Panc1 (cell line): ENCODE results near the gene MIPOL1. TPM values are rescaled to one million over a fixed set of nuclear protein-coding genes. Genes with fewer than 3 reads are reported as not detected.

Source experiments
- ATAC-seq: fragments of 200-7000 bp; cut with Tn5 transposase; 2 replicates; pipeline ENCODE4 v1.9.1; 2020; ENCODE audit warnings: mild to moderate bottlenecking, moderate library complexity
- BruUV-seq: library from RNA; stranded (reverse); fragments of 400-500 nt; replicated peaks from 2 replicates; lab custom pipeline; 2021; lab: Mats Ljungman, UMichigan
- CTCF ChIA-PET: fragments of 300-600 bp; sonication (Branson Sonifier 250); formaldehyde crosslinking; loops from one replicate; lab custom pipeline; 2022; ENCODE audit warnings: antibody characterized with exemption; lab: Charles Lee
- POLR2A ChIA-PET: fragments of 300-600 bp; sonication (Branson Sonifier 250); formaldehyde crosslinking; loops from one replicate; lab custom pipeline; 2022; ENCODE audit warnings: antibody characterized with exemption; lab: Charles Lee
- DNase-seq: peaks from one replicate; pipeline ENCODE4 v3.0.0-alpha.2; 2010; ENCODE audit warnings: low read depth, low spot score
- H3K27ac ChIP-seq: 2 replicates; pipeline ENCODE4 v1.5.1; 2011; ENCODE audit warnings: mild to moderate bottlenecking, low read length, inconsistent platforms
- H3K27me3 ChIP-seq: fragments of 200-500 bp; sonication (Bioruptor generic); 2 replicates; pipeline ENCODE4 v1.6.0; 2014; ENCODE audit warnings: low read length, inconsistent platforms; ENCODE audit not compliant: control insufficient read depth, insufficient read depth
- H3K36me3 ChIP-seq: fragments of 200-500 bp; sonication (Bioruptor generic); 2 replicates; pipeline ENCODE4 v1.5.1; 2014; ENCODE audit warnings: inconsistent platforms, mild to moderate bottlenecking, low read length, moderate library complexity; ENCODE audit not compliant: control insufficient read depth, insufficient read depth
- H3K4me1 ChIP-seq: 2 replicates; pipeline ENCODE4 v1.5.1; 2011; ENCODE audit warnings: inconsistent platforms, mild to moderate bottlenecking, low read length, moderate library complexity; ENCODE audit not compliant: control insufficient read depth, insufficient read depth
- H3K4me3 ChIP-seq, 2 experiments: 2 replicates each; pipeline ENCODE4 v1.5.1; 2011 to 2012; ENCODE audit warnings: low read depth in 2 of 2, low read length in 2 of 2, mild to moderate bottlenecking in 2 of 2, inconsistent platforms in 1 of 2, moderate library complexity in 1 of 2
- H3K9me3 ChIP-seq: fragments of 200-500 bp; sonication (Bioruptor generic); 2 replicates; pipeline ENCODE4 v1.5.1; 2014; ENCODE audit warnings: low read depth, mild to moderate bottlenecking, inconsistent platforms, low read length, moderate library complexity; ENCODE audit not compliant: control insufficient read depth, insufficient read depth
- CTCF ChIP-seq: fragments of 450-650 bp; IDR thresholded peaks from 2 replicates; pipeline ENCODE4 v1.5.1; 2017; ENCODE audit warnings: mild to moderate bottlenecking
- POLR2AphosphoS5 ChIP-seq: IDR thresholded peaks from 2 replicates; pipeline ENCODE4 v1.6.1; 2012; ENCODE audit warnings: mild to moderate bottlenecking, low read depth, low read length, moderate library complexity
- REST ChIP-seq, 2 experiments: IDR thresholded peaks; 2 replicates each; pipeline ENCODE4 v1.6.1; 2011 to 2012; ENCODE audit warnings: low read depth in 2 of 2, control low read depth in 1 of 2, low read length in 1 of 2, mild to moderate bottlenecking in 1 of 2, moderate library complexity in 1 of 2; ENCODE audit not compliant: insufficient read depth in 1 of 2
- SIN3A ChIP-seq: IDR thresholded peaks from 2 replicates; pipeline ENCODE4 v1.6.1; 2012; ENCODE audit warnings: low read depth, mild to moderate bottlenecking, low read length, moderate library complexity, borderline replicate concordance; ENCODE audit not compliant: insufficient read depth
- TCF7L2 ChIP-seq: IDR thresholded peaks from 2 replicates; pipeline ENCODE4 v1.6.1; 2011; ENCODE audit warnings: mild to moderate bottlenecking, low read depth, low read length, inconsistent platforms
- in situ Hi-C: cut with HindIII; loops from 2 replicates; pipeline ENCODE4 v1.10.0; 2016; ENCODE audit warnings: low sequenced_read_pairs, low pct_unique_long_range_greater_than_20kb
- intact Hi-C: fragments of 100-400 bp; cut with micrococcal nuclease; formaldehyde crosslinking; loops from one replicate; pipeline ENCODE4 v1.10.0; 2022; ENCODE audit not compliant: unreplicated experiment
- total RNA-seq: library from RNA; stranded (reverse); gene quantifications from one replicate; pipeline ENCODE4 v1.2.1, GENCODE V29; 2021; ENCODE audit not compliant: unreplicated experiment

Gene MIPOL1
- total RNA-seq, 1 experiment from 2014 or later, result 12.8 TPM

- no peak for DNase-seq
- H3K27ac ChIP-seq, result no peak overlapping the region; the same call in 1 of the 2 replicates
- no peaks in the 10 kb centered on the region; the same call in 1 of the 2 replicates for H3K36me3 ChIP-seq
- in situ Hi-C loops (no loop called here), intact Hi-C loops (loop anchor here (5.0 kb wide), 2 partner anchors 344 to 624 kb away; no protein-coding TSS in a partner anchor)
- no peaks in the 10 kb centered on the region for H3K4me1 ChIP-seq
- ATAC-seq, result no peak
- no peak for TF ChIP-seq REST (IDR thresholded peaks at IDR 0.05; ENCODE audit: insufficient read depth in 1 of 2, low read depth in 2 of 2, low read length in 1 of 2)
- TF ChIP-seq CTCF, result no peak
- TF ChIP-seq POLR2AphosphoS5, result no peak
- ChIA-PET POLR2A (no interaction called here), CTCF (interaction anchor here (0.7 kb wide), 1 partner anchor 352 kb away, joined by 4 read pairs; no protein-coding TSS in a partner anchor)
- no peaks in the 10 kb centered on the region for H3K9me3 ChIP-seq
- BruUV-seq, result no TSS peak
- H3K4me3 ChIP-seq, result no peak overlapping the region
- no peaks in the 10 kb centered on the region for H3K27me3 ChIP-seq
Measured at GRCh38 chr14:37247791-37248461, 50.2 kb downstream of the MIPOL1 start.

GRCh38 chr14:37251775-37252174 is 54.0 kb downstream of the MIPOL1 start:
- POLR2A ChIA-PET, result no interaction called here
- H3K27me3 ChIP-seq, result no peaks in the 10 kb centered on the region
- no peaks in the 10 kb centered on the region for H3K4me1 ChIP-seq
- ATAC-seq (no peak), DNase-seq (no peak)
- H3K4me3 ChIP-seq, result no peak overlapping the region
- H3K36me3 ChIP-seq, result no peaks in the 10 kb centered on the region; the same call in 1 of the 2 replicates
- no peak overlapping the region for H3K27ac ChIP-seq
- CTCF ChIA-PET, result no interaction called here
- in situ Hi-C loops, result no loop called here
- TF ChIP-seq POLR2AphosphoS5 (no peak), CTCF (no peak), REST (IDR thresholded peaks at IDR 0.05; ENCODE audit: insufficient read depth in 1 of 2, low read depth in 2 of 2, low read length in 1 of 2) (no peak), SIN3A (no peak), TCF7L2 (no peak)
- no peaks in the 10 kb centered on the region for H3K9me3 ChIP-seq
- intact Hi-C loops, result no loop called here
- no TSS peak for BruUV-seq
